Measurements from ENCODE around the gene SRP68.

The SRP68 gene

DNA sequence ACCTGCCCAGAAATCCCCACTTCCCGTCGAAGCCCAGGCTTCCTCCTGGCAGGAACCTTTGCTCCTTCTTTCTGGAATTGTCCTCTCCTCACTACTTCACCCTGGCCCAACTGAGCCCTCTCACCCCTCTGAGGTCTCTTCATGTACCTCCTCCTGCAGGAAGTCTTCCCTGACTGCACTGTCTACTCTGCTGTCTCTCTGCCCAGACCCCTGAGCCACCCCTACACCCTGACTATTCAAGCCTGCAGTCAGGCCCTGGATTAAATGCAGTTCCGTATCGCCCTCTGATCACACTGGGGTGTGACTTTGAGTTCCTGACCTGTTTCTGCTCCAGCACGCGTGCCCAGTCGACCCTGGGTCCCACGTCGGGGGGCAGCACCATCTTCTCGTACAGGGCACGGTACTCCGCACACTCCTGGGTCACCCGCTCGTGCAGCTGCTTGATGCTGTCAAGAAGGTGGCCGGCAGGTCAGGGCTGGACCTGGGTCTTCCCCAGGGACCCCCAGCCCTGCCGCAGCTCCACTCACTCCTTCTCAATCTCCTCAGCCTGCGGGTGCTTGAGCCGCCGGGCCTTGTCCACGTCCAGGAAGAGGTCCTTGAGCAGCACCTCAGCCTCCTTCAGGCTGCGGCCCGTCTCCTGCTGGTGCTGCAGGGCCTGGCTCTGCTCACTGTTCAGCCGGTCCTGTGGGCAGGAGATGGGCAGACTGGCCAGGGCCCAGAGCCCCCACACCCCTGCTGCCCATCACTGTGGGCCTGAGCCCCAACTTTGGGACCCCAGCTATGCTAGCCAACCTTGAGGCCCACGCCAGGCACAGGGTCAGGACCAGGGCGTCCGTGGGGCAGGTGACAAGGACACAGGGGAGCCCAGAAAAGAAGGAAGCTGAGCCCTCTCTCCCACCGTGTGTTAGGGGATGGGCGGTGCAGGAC, 49.1 kb downstream of the SRP68 start:
- CTCF ChIA-PET, result interaction anchor here (0.9 to 1.4 kb wide), 3 partner anchors 9 to 23 kb away, joined by 3 to 4 read pairs (median 3); no protein-coding TSS in a partner anchor
- no peak for TF ChIP-seq ZNF571 (tag by site-specific recombination; IDR thresholded peaks at IDR 0.05)
- TF ChIP-seq ZNF600 (tag by site-specific recombination; IDR thresholded peaks at IDR 0.05), result peak; percentile 55; the same call in 1 of the 2 replicates
- Histone ChIP-seq H3K4me1 (ENCODE audit: control insufficient read depth, insufficient read depth, low read length) (0 out of 2 replicates have a peak, but pooled peaks cover 2% of the 10 kb centered on the region), H3K4me3 (ENCODE audit: low read depth, low read length) (no peak overlapping the region), H3K27ac (ENCODE audit: extremely low read depth, low read depth, low read length) (no peak overlapping the region), H3K9me3 (ENCODE audit: control insufficient read depth, insufficient read depth, low read depth, low read length) (no peaks in the 10 kb centered on the region), H3K36me3 (ENCODE audit: control insufficient read depth in 2 of 2, insufficient read depth in 1 of 2, low read length in 2 of 2) (no peaks in the 10 kb centered on the region)
- POLR2A ChIA-PET, result interaction anchor here (2.3 kb wide), 1 partner anchor 18 kb away, joined by 5 read pairs; no protein-coding TSS in a partner anchor

GRCh38 chr17:76022285-76022684, 50.0 kb downstream of the SRP68 start:
- TF ChIP-seq ZNF354C (tag by site-specific recombination; IDR thresholded peaks at IDR 0.05; ENCODE audit: borderline replicate concordance, low read depth) (no peak), ZNF24 (tag by site-specific recombination; IDR thresholded peaks at IDR 0.05) (no peak), ZNF221 (tag by site-specific recombination; IDR thresholded peaks at IDR 0.05; ENCODE audit: borderline replicate concordance) (no peak), ZNF133 (tag by site-specific recombination; IDR thresholded peaks at IDR 0.05) (no peak), ZBTB7A (tag by site-specific recombination; IDR thresholded peaks at IDR 0.05; ENCODE audit: low read depth) (no peak), ZNF18 (tag by site-specific recombination; IDR thresholded peaks at IDR 0.05) (no peak), ZNF335 (tag by site-specific recombination; conservative IDR thresholded peaks at IDR 0.05) (no peak), GLI4 (tag by site-specific recombination; IDR thresholded peaks at IDR 0.05) (no peak), ZNF548 (tag by site-specific recombination; IDR thresholded peaks at IDR 0.05) (no peak), SP2 (tag by site-specific recombination; IDR thresholded peaks at IDR 0.05) (no peak), MZF1 (tag by site-specific recombination; IDR thresholded peaks at IDR 0.05; ENCODE audit: borderline replicate concordance) (no peak), BCL6B (tag by site-specific recombination; IDR thresholded peaks at IDR 0.05) (no peak), ZSCAN23 (tag by site-specific recombination; IDR thresholded peaks at IDR 0.05) (no peak)
- POLR2A ChIA-PET, result interaction anchor here (2.3 kb wide), 1 partner anchor 17 kb away, joined by 5 read pairs; no protein-coding TSS in a partner anchor
- Histone ChIP-seq H3K9me3 (ENCODE audit: control insufficient read depth, insufficient read depth, low read depth, low read length) (no peaks in the 10 kb centered on the region), H3K4me3 (ENCODE audit: low read depth, low read length) (no peak overlapping the region), H3K4me1 (ENCODE audit: control insufficient read depth, insufficient read depth, low read length) (no peaks in the 10 kb centered on the region), H3K27ac (ENCODE audit: extremely low read depth, low read depth, low read length) (no peak overlapping the region), H3K36me3 (ENCODE audit: control insufficient read depth in 2 of 2, insufficient read depth in 1 of 2, low read length in 2 of 2) (no peaks in the 10 kb centered on the region)
- CTCF ChIA-PET, result interaction anchor here (1.2 to 1.4 kb wide), 2 partner anchors 8 to 24 kb away, joined by 3 read pairs; no protein-coding TSS in a partner anchor

DNA sequence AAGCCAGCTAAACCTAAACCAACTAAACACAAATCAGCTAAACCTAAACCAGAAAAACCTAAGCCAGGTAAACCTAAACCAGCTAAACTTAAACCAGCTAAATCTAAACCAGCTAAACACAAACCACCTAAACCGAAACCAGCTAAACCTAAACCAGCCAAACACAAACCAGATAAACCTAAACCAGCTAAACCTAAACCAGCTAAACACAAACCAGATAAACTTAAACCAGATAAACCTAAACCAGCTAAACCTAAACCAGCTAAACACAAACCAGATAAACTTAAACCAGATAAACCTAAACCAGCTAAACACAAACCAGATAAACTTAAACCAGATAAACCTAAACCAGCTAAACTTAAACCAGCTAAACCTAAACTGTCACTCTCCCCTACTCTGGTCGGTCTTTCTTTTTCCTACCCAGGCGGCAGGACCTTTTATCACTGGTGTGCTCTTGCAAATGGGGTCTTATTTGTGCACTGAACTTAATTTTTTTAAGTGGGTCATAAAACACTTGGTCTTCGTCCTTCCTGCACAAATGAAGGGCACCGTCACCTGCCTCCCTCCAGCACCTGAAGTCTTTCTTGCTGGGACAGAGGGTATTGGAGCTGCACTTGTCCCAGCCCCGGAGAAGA, 52.4 kb downstream of the SRP68 start:
- no peak overlapping the region for H3K4me3 ChIP-seq (ENCODE audit: low read depth, low read length)
- no peak overlapping the region for H3K27ac ChIP-seq (ENCODE audit: extremely low read depth, low read depth, low read length)
- H3K9me3 ChIP-seq (ENCODE audit: control insufficient read depth, insufficient read depth, low read depth, low read length), result no peaks in the 10 kb centered on the region
- ChIA-PET POLR2A (interaction anchor here (1.3 to 2.5 kb wide), 2 partner anchors 10 to 52 kb away, joined by 6 to 9 read pairs; partner anchors contain the start of gene SRP68), CTCF (interaction anchor here (0.5 to 8.4 kb wide), 11 partner anchors 9 to 279 kb away, joined by 3 to 136 read pairs (median 3); partner anchors contain the start of gene CDK3)
- no peaks in the 10 kb centered on the region for H3K36me3 ChIP-seq (ENCODE audit: control insufficient read depth in 2 of 2, insufficient read depth in 1 of 2, low read length in 2 of 2)
- H3K4me1 ChIP-seq (ENCODE audit: control insufficient read depth, insufficient read depth, low read length), result no peaks in the 10 kb centered on the region
- TF ChIP-seq ZNF391 (tag by site-specific recombination; IDR thresholded peaks at IDR 0.05; ENCODE audit: borderline replicate concordance, low read depth) (no peak), CTCF (tag by site-specific recombination; IDR thresholded peaks at IDR 0.05) (no peak), ZNF2 (tag by site-specific recombination; IDR thresholded peaks at IDR 0.05) (0 out of 2 replicates have a peak, but pooled peaks have one; percentile 29)

Data from HEK293 (cell line).